Epithelial cell of esophagus (primary cell): ENCODE results near the gene TBC1D14.
"Not testable (repeated sequence)": the region's sequence is repeated elsewhere in the genome, so short reads cannot be mapped to it uniquely, and the experiment has no call there.

Experiments used
- DNase-seq: peaks from one replicate; pipeline ENCODE4 v3.0.0; 2010; ENCODE audit warnings: low read depth
- H3K4me3 ChIP-seq: 2 replicates; pipeline ENCODE4 v1.5.1; 2011; ENCODE audit warnings: mild to moderate bottlenecking, low read length, control low read depth
- CTCF ChIP-seq: IDR thresholded peaks from 2 replicates; pipeline ENCODE4 v1.5.1; 2011; ENCODE audit warnings: low read depth, mild to moderate bottlenecking, low read length, control low read depth, inconsistent platforms; ENCODE audit not compliant: insufficient read depth; ENCODE audit errors: missing control alignments

The TBC1D14 gene

GRCh38 chr4:6902318-6903042 lies 7.1 kb upstream of the TBC1D14 start:
- DNase-seq = no peak
- H3K4me3 ChIP-seq = no peak overlapping the region
- TF ChIP-seq CTCF = no peak

- H3K4me3 ChIP-seq = no peak overlapping the region
- no peak for TF ChIP-seq CTCF
Measured at GRCh38 chr4:6905516-6906445, 3.8 kb upstream of the TBC1D14 start.

GRCh38 chr4:6906486-6906885 lies 3.1 kb upstream of the TBC1D14 start:
- not testable (repeated sequence) for H3K4me3 ChIP-seq, DNase-seq

More at GRCh38 chr4:6905516-6906445, 3.8 kb upstream of the TBC1D14 start:
- peak; percentile 17 for DNase-seq

- TF ChIP-seq CTCF = peak; percentile 63
- DNase-seq = peak; percentile 66
- no peak overlapping the region for H3K4me3 ChIP-seq
Measured at GRCh38 chr4:6907658-6908191, 1.9 kb upstream of the TBC1D14 start.

- TF ChIP-seq CTCF = no peak
- DNase-seq = no peak
- H3K4me3 ChIP-seq = peak overlapping the region; percentile 65
Measured at GRCh38 chr4:6908432-6909112, 1.1 kb upstream of the TBC1D14 start.

- TF ChIP-seq CTCF = no peak
- peak overlapping the region; percentile 71 for H3K4me3 ChIP-seq
- peak; percentile 26 for DNase-seq
Measured at GRCh38 chr4:6909970-6910339, 329 bp downstream of the TBC1D14 start.

GRCh38 chr4:6910340-6910959 lies 824 bp downstream of the TBC1D14 start:
- no peak for DNase-seq
- H3K4me3 ChIP-seq = peak overlapping the region; percentile 71
- peak; percentile 44 for TF ChIP-seq CTCF
